GM21390 (cell line): ENCODE results near the gene PDE4D.
"Not testable (repeated sequence)": the region's sequence is repeated elsewhere in the genome, so short reads cannot be mapped to it uniquely, and the experiment has no call there.

Experiments used
- ATAC-seq: cut with Tn5 transposase; IDR thresholded peaks from one replicate; pipeline ENCODE4 v1.9.1; 2021; ENCODE audit not compliant: unreplicated experiment

PDE4D gene

GRCh38 chr5:59065554-59065953 lies 828.0 kb downstream of the PDE4D start:
- ATAC-seq: no peak

DNA sequence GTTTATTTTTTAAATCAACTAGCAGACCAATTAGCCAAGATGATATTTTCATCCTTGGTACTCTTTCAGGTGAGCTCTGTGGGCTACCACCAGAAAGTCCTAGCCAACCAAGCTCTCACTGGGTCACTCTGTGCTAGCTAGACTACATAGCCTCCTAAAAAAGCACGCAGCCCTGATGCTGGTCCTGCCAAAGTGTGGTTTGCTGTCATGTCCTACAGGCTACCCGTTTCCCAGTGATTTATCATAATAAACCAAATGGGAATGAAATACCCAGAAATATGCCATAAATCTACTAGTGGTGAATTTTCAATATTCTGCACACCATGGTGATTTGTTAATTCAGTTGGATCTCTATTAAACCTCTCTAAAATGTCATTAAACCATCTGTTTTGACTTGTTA lies 829.2 kb downstream of the PDE4D start:
- no peak for ATAC-seq

DNA sequence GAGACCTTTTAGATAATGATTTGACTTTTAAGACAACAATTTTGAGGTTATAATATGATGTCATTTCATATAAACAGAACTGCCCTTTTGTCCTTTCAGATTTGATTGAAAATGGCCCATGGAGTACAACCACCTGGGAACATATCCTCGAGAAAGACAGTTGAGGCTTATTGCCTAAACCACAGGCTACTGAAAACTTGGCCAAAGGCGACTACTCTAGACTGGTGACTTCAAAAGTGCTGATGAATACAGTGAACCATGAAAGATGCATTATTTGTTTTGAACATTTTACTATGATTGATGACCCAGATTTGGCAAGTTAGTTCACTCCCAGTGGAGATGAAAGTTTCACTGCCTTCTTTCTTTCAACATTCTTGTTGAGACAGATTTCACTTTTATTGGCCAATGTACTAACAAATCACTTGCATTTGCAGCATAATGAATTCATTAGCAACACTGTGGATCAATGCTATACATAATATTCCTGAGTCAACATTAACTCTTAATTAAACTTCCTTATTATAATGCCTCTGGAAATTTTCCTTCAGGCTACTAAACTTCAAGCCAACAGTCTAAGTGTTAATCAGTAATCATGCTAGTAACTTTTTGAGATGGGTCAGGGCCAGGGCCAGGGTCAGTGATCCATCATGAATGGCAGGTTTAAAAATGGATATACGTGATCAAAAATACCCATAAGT lies 830.4 kb downstream of the PDE4D start:
- ATAC-seq: no peak

- ATAC-seq: no peak
Measured at GRCh38 chr5:59061377-59061776, 832.1 kb downstream of the PDE4D start.

DNA sequence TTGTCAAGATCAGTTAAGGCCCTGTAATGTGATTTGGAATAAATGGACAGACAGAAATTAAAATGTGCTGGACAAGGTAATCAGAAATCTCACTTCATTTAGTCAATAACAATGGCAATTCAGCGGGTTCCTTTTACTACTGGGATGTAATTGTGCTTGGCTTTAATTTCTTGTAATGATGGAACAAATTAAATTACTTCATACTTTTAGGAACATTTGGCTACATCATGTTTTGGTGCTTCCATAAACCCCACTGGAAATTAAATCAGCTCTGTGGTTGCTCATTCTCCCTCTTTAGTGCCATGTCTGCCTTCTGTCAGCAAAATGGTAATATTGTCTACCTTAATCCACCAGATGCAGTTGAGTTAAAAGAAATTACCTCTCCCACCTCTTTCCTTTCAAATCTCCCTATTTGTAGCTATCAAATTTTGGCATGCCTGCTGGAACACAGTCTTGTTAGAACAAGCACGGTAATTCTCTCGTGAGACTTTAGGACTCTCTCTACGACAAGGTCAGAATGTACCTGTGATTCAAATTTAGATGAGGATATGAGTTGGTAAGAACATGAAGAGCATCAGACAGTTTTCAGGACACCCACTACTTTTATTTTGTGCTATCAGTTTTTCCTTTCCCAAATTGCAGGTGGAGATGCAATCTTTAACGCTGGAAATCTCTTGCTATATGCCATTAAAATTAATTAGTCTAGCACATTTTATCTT lies 834.4 kb downstream of the PDE4D start:
- ATAC-seq: no peak

DNA sequence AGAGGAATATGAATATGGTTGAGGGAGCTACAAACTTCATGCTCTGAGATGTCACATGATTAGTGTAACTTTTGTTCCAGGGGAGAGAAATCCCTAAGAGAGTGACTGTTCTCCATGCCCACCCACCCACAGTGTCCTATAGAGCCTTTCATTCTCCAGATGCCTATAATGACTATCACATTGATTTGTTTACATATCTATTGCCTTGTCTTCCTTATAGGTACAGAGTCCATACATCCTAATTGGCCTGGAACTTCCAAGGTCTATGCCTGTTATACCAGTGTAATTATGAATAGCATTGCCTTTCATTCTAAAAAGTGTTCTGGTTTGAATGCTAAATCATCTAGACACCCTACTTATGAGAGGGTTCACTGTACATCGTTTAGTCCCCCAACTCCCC lies 835.3 kb downstream of the PDE4D start:
- no peak for ATAC-seq

DNA sequence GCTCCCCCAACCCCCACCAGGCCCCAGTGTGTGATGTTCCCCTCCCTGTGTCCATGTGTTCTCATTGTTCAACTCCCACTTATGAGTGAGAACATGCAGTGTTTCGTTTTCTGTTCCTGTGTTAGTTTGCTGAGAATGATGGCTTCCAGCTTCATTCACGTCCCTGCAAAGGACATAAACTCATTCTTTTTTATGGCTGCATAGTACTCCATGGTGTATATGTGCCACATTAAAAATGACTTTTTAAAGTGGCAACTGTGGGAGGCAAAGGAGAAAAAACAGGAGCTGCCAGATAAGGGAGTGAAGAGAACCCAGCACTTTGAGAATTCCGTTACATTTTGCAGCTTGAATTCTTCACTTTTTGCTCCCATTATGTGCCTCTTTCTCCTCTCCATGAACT lies 836.9 kb downstream of the PDE4D start:
- not testable (repeated sequence) for ATAC-seq

- ATAC-seq: no peak
Measured at GRCh38 chr5:59055745-59056448, 837.6 kb downstream of the PDE4D start.

DNA sequence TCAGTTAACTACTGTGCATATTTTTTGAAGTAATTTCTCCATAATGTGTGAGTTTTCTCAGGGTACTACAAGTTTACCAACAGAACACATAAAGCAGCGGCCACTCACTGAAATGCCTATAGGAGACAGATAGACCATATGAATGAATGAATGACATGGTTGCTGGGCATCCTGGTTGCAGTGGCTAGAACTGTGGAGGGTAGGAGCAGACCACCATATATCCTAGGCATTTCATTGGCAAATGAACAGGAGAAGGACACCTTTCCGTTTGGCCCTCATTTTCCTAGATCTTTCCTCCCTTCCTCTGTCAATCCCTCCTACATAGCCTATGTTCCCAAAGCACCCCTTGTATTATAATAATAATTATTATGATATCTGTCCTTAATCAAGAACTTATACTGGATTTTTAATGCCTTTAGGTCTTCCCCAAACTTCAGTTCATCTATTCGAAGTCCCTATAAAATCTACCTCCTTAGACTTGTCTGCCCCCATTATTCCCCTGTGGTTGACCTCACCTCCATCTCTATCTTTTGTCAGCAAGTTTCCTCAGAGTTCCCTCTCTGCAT lies 838.5 kb downstream of the PDE4D start:
- ATAC-seq: no peak

DNA sequence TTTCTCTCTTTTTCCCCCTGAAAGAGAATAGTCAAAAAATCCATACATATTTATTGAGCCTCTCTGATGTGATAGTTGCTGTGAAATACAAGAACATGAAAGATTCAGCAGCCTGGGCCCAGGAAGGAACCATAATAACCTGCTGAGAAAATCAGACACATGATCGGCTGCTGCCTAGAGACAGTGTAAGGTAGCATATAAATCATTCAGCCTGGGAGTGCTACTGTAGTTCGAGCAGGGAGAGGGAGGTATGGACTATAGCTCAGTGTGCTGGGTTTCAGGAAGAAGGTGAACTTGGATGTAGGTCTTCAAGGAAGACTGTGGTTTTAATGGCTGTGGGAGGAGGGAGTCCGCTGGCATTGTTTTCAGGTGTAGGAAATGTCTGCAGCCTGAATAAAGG lies 841.6 kb downstream of the PDE4D start:
- ATAC-seq: no peak

DNA sequence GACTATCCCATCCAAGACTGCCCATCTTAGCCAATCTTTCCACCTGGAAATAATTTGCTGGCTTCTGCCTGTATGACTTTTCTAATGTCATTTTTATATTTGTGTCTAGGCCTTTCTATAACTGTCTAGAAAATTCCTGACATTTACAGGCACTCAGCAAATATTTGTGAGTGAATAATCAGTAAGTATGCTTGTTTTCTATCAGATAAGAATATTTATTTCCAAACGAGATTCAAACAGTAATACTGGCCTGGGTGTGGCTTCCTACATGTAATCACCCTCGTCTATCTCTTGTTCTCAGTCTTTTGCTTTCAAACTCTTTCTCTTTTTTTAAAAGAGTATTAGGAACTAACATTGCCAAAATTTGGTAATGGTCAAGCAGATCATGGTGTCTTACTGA lies 844.4 kb downstream of the PDE4D start:
- ATAC-seq: no peak

- ATAC-seq: no peak
Measured at GRCh38 chr5:59042201-59043055, 851.1 kb downstream of the PDE4D start.

GRCh38 chr5:59041355-59041754 lies 852.2 kb downstream of the PDE4D start:
- no peak for ATAC-seq

DNA sequence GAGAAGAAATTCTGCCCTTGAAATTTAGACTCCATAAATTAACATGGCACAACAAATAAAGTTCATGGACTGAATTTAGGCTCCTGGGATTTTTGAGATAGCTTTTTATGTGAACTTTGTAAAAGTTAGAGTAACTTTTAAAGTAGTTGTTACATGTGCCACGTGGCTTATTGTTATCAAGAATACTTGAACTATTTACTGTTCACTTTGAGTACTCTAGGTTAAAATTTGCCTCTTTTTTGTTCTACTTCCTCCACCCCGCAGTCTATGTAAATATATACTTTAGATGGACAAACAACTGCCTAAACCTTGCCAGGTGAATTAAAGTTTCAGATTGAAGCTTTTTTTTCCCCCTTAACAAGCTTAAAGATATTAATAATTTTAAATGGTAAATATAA lies 852.7 kb downstream of the PDE4D start:
- no peak for ATAC-seq

DNA sequence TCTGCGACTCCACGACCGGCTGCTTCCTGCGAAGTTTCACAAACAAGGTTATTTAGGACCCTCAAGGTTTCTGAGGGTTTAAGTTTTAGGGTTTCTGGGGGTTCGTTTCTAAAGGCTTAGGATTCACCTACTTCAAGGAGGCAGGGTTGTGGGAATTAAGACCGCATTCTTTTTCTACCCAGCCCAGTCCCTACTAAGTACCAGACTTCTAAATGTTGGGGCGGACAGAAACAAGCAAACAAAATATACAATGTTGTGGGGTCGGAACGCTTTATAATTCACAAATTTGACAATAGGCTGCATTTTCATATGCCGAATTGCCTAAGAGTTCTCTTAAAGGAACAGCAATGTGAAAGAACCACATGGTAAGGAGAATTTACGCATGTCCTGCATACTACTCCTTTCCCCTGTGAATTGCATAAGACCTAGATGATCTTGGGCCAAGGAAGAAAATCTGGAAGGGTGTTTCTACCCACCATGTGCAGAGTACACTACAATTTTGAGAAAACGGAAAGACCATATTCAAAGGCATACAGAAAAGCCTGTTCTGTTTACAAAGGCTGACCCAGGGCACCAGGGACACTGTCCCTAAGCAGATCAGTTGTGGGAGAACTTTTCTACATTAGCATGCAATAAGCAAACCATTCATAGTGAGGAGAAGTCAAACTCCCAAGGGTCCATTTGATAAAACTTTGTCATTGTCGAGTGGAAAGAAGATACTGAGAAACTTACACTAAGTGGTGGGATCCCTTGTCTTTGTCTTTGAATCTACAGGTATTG lies 853.3 kb downstream of the PDE4D start:
- ATAC-seq: no peak

DNA sequence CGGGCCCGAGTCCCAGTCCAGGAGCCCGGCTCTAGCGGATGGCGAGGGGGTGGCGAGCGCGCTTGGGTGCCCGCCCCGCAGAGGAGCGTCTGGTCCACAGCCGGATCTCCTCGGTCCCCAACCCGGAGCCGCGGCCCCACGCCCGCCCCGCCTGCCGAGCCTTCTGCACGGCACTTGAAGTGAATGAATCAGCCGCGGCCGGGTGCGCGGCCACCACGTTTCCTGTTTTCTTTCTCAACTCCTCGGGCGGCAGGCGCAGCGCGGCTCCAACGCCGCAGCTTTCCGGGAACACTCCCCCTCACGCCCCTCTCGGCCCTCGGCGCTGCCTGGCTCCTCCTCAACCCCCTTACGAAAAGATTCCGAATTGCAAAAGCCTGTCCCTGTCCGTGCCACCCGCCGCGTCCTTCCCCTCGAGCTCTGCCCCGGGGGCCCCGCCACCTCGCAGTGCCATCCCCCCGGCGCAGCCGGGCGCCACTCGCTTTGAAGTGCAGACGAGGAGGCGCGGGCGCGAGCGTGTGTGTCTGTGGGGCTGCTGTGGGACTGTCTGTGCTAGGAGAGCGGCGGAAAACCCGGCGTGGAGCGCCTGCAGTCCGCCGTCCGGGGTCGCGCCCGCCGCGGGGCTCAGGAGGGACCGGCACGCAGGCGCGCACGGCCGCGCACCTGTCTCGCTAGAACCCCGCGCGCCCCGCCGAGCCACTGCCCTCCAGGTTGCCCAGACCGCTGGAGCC lies 854.1 kb downstream of the PDE4D start:
- ATAC-seq: peak; percentile 67

- peak; percentile 36 for ATAC-seq
Measured at GRCh38 chr5:59038798-59039295, 854.7 kb downstream of the PDE4D start.

DNA sequence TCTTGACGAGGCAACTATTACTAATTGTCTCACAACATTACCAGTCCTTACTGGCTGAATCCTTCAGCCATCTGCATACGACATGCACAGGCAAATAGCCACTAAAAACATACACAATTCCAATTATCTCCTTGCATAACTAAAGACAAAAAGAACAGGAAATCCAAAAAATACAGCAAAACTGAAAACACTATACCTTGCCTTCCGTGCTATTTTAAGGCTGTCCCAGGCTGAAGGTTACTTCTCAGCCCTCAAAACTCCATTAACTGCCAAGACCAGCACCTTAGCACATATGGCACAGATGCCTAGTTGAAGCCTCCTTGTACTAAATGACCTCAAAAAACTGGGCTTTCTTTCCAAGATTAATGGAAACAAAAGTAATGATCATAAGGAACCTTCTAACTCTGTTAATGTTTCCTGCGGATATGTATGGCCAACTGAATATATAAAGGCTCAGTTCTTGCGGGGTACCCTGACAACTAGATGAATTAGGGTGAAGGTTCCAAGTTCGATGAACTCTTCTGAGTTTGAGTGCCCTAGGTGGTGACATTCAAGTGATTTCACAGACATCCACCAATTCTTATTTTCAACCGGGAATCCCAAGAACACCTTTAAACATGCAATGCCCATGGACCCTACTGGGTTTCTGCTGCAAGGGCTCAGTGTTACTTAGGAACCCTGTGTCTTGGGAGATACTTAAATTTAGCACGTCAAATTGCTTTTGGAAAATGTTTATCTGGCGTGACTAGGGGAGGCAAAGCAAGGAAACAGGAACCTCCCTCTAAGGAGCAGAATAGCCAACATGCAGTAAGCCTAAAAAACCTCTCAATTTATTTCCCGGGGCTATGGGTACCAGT lies 855.4 kb downstream of the PDE4D start:
- ATAC-seq: no peak
